Measurements from ENCODE around the gene MACC1.
"Not testable (repeated sequence)": the region's sequence is repeated elsewhere in the genome, so short reads cannot be mapped to it uniquely, and the experiment has no call there.

MACC1 gene

GRCh38 chr7:20203316-20203715, 13.9 kb downstream of the MACC1 start:
- DNase-seq = no peak

GRCh38 chr7:20201380-20201779, 15.8 kb downstream of the MACC1 start:
- DNase-seq = no peak

DNA sequence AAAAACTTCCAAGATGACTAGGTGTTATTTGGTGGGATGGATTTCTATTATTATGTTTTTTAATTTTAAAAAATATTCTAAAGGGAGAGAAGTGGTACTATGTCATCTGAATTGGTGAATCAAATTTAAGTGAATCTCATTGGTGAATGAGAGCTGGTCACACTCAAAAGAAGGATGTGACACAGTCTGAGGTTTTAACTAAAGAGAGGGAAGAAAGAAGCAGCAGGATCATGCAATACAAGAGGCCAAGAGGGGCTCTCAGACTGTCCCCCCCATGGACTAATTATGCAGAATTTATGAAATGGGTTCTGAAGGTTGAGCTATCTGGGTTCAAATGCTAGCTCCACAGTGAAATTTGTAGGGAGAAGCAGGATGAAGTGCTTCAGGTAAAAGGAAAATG, 16.2 kb downstream of the MACC1 start:
- DNase-seq = no peak

GRCh38 chr7:20200361-20200760, 16.8 kb downstream of the MACC1 start:
- DNase-seq = no peak

GRCh38 chr7:20199015-20199737, 18.0 kb downstream of the MACC1 start:
- peak; percentile 8 for DNase-seq

DNA sequence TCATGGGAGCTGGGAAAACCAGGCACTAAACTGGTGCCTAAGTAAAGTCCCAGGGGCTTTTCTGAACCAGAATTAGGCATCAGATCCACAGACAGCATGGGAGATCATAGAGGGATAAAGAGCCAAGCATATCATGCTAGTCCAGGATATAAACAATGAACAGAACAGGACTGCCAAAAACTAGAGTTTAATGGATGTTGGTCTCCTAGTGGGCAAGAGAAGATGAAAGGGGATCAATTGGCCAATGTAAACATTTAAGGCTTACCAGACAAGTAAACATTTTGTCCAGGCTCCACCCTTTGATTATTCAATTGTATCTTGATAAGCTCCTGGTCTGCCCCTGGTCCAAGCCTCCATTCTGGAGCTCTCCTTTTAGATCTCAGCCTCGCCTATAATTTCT, 18.9 kb downstream of the MACC1 start:
- no peak for DNase-seq

DNA sequence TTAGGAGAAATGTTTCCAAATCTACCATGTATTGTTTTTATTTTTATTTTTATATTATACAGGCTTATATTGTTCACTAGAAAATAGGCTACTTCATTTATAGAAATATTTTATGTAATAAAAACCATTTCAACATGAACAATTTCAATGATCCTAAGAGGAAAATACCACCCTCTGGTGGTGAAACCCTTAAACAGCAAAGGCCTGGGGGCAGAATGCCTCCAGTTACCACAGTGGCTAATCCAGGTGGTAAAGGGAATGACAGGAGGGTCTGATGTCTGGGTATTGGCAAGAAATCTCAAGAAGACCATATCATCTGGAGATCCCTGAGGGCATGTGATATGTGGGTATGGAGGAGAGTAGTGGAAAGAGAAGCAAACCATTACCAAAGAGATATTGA, 19.3 kb downstream of the MACC1 start:
- DNase-seq = no peak

- no peak for DNase-seq
Measured at GRCh38 chr7:20197125-20197748, 19.9 kb downstream of the MACC1 start.

DNA sequence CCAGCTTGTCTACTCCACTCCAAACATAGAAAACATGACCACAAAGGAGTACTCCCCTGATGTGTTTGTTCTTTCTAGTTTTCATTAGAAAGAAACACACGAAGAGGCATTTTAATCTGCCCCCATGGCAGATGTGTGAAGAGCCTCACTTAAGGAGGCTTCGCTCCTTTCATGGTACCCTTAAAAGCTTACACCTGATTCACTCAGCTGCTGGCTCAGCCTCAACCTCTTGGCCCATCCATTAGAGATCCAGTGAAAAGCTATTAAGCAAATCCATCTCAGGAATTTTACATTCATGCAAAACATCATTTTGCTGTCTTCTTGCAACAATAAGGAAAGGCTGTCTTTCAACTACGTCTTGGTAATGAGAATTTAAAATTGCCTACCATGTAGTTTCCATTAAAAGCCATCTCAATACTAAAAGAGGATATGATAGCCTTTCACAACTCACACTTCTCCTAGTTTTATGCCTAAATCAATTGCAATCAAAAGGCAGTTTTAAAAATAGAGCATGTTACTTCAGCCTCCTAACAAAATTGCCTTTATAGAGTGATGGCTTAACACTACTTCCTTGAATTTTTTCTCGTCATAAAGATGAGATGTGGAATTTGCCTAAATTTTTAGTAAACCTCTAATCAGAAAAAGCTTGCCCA, 22.7 kb downstream of the MACC1 start:
- no peak for DNase-seq

DNA sequence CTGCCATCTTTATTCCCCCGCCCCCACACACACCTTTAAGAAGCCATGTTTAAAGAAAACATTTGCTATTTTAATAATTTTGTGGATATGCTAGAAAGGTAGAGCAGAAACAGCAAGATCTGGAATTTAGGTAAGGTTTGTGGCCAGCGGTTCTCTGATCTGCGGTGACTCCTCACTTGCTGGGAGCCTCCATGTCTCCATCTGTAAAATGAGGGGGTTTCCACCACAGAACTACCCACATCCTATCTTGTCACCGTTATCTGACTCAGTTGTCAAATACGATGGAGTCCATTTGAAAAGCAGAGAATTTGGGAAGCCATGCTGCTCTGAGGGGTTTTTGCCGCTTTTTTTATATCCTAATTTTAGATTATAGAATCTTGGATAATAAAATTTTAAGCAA, 23.3 kb downstream of the MACC1 start:
- no peak for DNase-seq

GRCh38 chr7:20193242-20193777, 23.9 kb downstream of the MACC1 start:
- no peak for DNase-seq

- DNase-seq = no peak
Measured at GRCh38 chr7:20191391-20191869, 25.8 kb downstream of the MACC1 start.

- no peak for DNase-seq
Measured at GRCh38 chr7:20190560-20191390, 26.4 kb downstream of the MACC1 start.

DNA sequence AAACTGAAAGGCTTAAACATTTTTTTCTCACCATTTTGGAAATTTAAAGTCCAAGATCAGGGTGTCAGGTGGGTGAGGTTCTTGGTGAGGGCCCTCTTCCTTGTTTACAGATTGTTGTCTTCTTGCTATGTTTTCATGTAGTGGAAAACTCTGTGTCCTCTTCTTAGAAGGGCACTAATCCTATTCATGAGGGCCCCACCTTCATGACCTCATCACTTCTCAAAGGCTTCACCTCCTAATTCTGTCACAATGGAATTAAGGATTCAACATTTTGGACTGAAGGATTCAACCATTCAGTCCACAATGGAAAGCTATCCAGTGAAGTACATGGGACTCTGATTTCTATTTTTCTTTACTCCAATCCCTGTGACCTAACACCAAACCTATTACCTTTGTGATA, 27.3 kb downstream of the MACC1 start:
- no peak for DNase-seq

DNA sequence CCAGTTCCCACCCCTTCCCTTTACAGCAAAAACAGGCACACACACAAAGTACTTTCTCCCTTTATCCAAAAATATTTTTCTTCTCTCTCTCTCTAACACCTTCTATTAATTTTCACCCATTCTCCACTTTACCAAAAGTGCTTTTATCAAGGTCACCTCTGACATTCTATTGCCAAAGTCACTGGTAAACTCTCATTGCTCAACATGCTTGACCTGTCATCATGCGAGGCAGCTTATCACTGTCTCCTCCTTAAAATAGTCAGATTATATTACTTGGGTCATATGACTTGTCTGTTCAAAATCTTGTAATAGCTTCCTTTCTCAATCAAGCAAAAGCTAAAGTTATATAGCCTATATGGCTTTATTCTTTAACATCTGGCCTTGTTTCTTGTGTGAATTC, 28.6 kb downstream of the MACC1 start:
- DNase-seq = no peak

DNA sequence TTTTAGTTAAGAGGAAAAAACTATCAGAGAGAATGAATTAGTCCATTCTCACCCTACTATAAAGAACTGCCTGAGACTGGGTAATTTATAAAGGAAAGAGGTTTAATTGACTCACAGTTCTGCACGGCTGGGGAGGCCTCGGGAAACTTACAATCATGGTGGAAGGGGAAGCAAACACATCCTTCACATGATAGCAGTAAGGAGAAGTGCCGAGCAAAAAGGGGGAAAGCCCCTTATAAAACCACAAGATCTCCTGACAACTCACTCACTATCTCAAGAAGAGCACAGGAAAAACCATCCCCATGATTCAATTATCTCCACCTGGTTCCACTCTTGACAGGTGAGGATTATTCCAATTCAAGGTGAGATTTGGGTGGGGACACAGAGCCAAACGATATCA, 29.3 kb downstream of the MACC1 start:
- not testable (repeated sequence) for DNase-seq

DNA sequence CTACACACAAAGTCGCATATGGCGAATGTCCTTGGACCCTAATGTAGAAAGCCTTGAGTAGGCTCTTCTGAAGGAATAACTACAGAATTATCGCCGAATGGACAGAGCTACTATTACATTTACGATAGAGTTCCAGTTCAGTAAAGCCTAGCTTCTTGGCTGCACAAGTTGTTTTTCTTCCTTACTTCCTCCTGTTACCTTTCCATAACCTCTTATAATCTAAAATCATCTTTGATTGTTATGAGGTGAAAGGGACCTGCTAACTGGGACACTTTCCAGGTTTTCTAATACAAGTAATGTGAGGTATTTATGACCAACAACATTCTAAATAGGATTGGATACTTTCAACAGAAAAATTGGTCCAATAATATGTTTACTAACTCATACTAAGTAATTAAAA, 31.2 kb downstream of the MACC1 start:
- DNase-seq = no peak

GRCh38 chr7:20183086-20183485, 34.1 kb downstream of the MACC1 start:
- no peak for DNase-seq

GRCh38 chr7:20176578-20177242, 40.5 kb downstream of the MACC1 start:
- DNase-seq = no peak

- DNase-seq = no peak
Measured at GRCh38 chr7:20173828-20174227, 43.4 kb downstream of the MACC1 start.

GRCh38 chr7:20172736-20173334, 44.3 kb downstream of the MACC1 start:
- peak; percentile 16 for DNase-seq

DNA sequence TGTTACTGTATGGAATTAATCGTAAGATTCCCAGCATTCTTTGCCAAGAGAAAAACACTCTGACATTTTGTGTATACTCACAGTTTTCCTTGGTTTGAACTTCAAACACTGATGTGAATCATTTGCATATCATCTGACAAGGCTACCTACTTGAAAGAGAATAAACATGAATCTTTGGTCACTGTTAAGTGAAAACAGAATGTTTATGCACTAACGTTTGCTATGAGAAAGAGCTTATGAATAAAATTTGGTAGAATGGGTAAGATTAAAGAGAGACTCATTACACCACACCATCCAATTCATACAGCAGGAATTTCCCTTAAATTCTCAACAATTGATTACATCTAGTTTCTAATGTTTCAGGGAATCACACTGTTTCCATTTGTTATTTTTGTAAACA, 46.6 kb downstream of the MACC1 start:
- DNase-seq = no peak

Measured in midbrain (tissue), 1 donor.